GM18498 (cell line): ENCODE measurements around the gene SELP.

Source experiments
- ATAC-seq: cut with Tn5 transposase; IDR thresholded peaks from one replicate; pipeline ENCODE4 v1.9.1; 2021; ENCODE audit warnings: mild to moderate bottlenecking, moderate library complexity; ENCODE audit not compliant: unreplicated experiment

Gene SELP

GRCh38 chr1:169577981-169578738, 51.8 kb downstream of the SELP start:
- ATAC-seq: no peak

GRCh38 chr1:169576935-169577331, 53.0 kb downstream of the SELP start:
- ATAC-seq: no peak

- ATAC-seq: no peak
Observed at GRCh38 chr1:169576241-169576934, 53.5 kb downstream of the SELP start.

GRCh38 chr1:169574336-169574735, 55.6 kb downstream of the SELP start:
- no peak for ATAC-seq

GRCh38 chr1:169572187-169572586, 57.7 kb downstream of the SELP start:
- ATAC-seq: no peak

- no peak for ATAC-seq
Observed at GRCh38 chr1:169571450-169571849, 58.5 kb downstream of the SELP start.

- no peak for ATAC-seq
Observed at GRCh38 chr1:169570172-169570574, 59.8 kb downstream of the SELP start.

GRCh38 chr1:169568497-169568896, 61.4 kb downstream of the SELP start:
- ATAC-seq: no peak

GRCh38 chr1:169565335-169566271, 64.3 kb downstream of the SELP start:
- no peak for ATAC-seq

GRCh38 chr1:169563650-169564049, 66.3 kb downstream of the SELP start:
- no peak for ATAC-seq

- no peak for ATAC-seq
Observed at GRCh38 chr1:169563019-169563615, 66.8 kb downstream of the SELP start.

- no peak for ATAC-seq
Observed at GRCh38 chr1:169561692-169562091, 68.2 kb downstream of the SELP start.

GRCh38 chr1:169557131-169557530, 72.8 kb downstream of the SELP start:
- no peak for ATAC-seq

GRCh38 chr1:169550294-169550693, 79.6 kb downstream of the SELP start:
- peak; percentile 52 for ATAC-seq

- ATAC-seq: no peak
Observed at GRCh38 chr1:169548282-169548681, 81.6 kb downstream of the SELP start.

GRCh38 chr1:169546087-169546995, 83.6 kb downstream of the SELP start:
- peak; percentile 70 for ATAC-seq

GRCh38 chr1:169545472-169545871, 84.5 kb downstream of the SELP start:
- no peak for ATAC-seq

GRCh38 chr1:169538998-169539871, 90.7 kb downstream of the SELP start:
- no peak for ATAC-seq
